IMR-90 (cell line): ENCODE results near the gene ACOX3.

Experiments
- CEBPB ChIP-seq: IDR thresholded peaks from 2 replicates; pipeline ENCODE4 v1.6.1; 2012; ENCODE audit warnings: low read depth, low read length, improper control_type of control experiment
- FOS ChIP-seq: fragments of 150-350 bp; IDR thresholded peaks from 2 replicates; pipeline ENCODE4 v1.6.1; 2016; ENCODE audit warnings: low read depth, low read length
- POLR2A ChIP-seq: IDR thresholded peaks from 2 replicates; pipeline ENCODE4 v1.6.1; 2012; ENCODE audit warnings: mild to moderate bottlenecking, low read depth, low read length
- RFX5 ChIP-seq: IDR thresholded peaks from 2 replicates; pipeline ENCODE4 v1.8.0; 2012; ENCODE audit warnings: low read depth, mild to moderate bottlenecking, low read length, moderate library complexity
- SMC3 ChIP-seq: fragments of 150-350 bp; IDR thresholded peaks from 2 replicates; pipeline ENCODE4 v1.6.1; 2016; ENCODE audit warnings: low read depth, mild to moderate bottlenecking, antibody characterized with exemption, low read length, moderate library complexity
- TF ChIP-seq, protein P1 (sequence below): conservative IDR thresholded peaks from 2 replicates; pipeline ENCODE4 v1.5.1; 2012; ENCODE audit warnings: mild to moderate bottlenecking, low read depth, low read length, improper control_type of control experiment
- TF ChIP-seq, protein P2 (sequence below): fragments of 150-350 bp; IDR thresholded peaks from 2 replicates; pipeline ENCODE4 v1.6.1; 2016; ENCODE audit warnings: low read depth, mild to moderate bottlenecking, low read length, moderate library complexity, borderline replicate concordance
- TF ChIP-seq, protein P3 (sequence below): fragments of 150-350 bp; IDR thresholded peaks from 2 replicates; pipeline ENCODE4 v1.6.1; 2017; ENCODE audit warnings: mild to moderate bottlenecking, antibody characterized with exemption, low read length, low read depth

DNA sequence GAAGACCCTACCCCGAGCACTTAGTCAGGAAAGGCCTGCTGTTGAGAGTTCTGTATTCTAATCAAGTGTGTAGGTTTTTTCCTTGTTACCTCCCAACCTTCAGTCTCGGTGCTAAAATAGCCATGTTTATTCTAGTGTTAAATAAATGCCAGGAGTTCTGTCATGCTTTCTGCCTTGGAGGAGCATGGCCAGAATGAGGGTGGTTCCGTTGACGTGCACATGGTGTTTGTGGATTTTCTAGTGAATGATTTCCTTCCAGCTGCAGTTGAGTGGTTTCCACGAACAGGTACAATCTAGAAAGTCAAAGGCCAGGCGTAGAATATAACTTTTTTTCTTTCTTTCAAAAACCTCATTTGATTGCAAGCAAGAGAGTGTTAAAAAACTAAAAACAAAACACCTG lies 21.1 kb upstream of the ACOX3 start:
- TF ChIP-seq, protein P1, sequence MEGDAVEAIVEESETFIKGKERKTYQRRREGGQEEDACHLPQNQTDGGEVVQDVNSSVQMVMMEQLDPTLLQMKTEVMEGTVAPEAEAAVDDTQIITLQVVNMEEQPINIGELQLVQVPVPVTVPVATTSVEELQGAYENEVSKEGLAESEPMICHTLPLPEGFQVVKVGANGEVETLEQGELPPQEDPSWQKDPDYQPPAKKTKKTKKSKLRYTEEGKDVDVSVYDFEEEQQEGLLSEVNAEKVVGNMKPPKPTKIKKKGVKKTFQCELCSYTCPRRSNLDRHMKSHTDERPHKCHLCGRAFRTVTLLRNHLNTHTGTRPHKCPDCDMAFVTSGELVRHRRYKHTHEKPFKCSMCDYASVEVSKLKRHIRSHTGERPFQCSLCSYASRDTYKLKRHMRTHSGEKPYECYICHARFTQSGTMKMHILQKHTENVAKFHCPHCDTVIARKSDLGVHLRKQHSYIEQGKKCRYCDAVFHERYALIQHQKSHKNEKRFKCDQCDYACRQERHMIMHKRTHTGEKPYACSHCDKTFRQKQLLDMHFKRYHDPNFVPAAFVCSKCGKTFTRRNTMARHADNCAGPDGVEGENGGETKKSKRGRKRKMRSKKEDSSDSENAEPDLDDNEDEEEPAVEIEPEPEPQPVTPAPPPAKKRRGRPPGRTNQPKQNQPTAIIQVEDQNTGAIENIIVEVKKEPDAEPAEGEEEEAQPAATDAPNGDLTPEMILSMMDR = no peak
- TF ChIP-seq RFX5 (no peak), CEBPB (no peak), POLR2A (no peak), FOS (no peak), SMC3 (no peak)
- TF ChIP-seq, protein P2, sequence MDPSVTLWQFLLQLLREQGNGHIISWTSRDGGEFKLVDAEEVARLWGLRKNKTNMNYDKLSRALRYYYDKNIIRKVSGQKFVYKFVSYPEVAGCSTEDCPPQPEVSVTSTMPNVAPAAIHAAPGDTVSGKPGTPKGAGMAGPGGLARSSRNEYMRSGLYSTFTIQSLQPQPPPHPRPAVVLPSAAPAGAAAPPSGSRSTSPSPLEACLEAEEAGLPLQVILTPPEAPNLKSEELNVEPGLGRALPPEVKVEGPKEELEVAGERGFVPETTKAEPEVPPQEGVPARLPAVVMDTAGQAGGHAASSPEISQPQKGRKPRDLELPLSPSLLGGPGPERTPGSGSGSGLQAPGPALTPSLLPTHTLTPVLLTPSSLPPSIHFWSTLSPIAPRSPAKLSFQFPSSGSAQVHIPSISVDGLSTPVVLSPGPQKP = no peak
- TF ChIP-seq, protein P3, sequence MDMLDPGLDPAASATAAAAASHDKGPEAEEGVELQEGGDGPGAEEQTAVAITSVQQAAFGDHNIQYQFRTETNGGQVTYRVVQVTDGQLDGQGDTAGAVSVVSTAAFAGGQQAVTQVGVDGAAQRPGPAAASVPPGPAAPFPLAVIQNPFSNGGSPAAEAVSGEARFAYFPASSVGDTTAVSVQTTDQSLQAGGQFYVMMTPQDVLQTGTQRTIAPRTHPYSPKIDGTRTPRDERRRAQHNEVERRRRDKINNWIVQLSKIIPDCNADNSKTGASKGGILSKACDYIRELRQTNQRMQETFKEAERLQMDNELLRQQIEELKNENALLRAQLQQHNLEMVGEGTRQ = no peak
